OCI-LY3 (cell line): Measurements from ENCODE around the gene PPFIA3.

ENCODE experiments used
- H2AFZ ChIP-seq: fragments of 200-600, 300-600 bp; shearing (Covaris generic); 2 replicates; pipeline ENCODE4 v1.6.0; 2014; ENCODE audit warnings: antibody characterized with exemption, low read depth, low read length
- H3K27ac ChIP-seq: fragments of 200-600, 300-600 bp; sonication (generic); 2 replicates; pipeline ENCODE4 v1.5.1; 2014; ENCODE audit warnings: mild to moderate bottlenecking, low read length, moderate library complexity, mixed read lengths
- H3K27me3 ChIP-seq: fragments of 200-600, 300-600 bp; sonication (generic); 2 replicates; pipeline ENCODE4 v1.6.1; 2014; ENCODE audit warnings: low read depth, low read length, mixed read lengths
- H3K36me3 ChIP-seq: fragments of 200-600, 300-600 bp; sonication (generic); replicated peaks from 2 replicates; pipeline ENCODE3; 2014; ENCODE audit warnings: low read depth, low read length, mixed read lengths
- H3K4me1 ChIP-seq: fragments of 300-600, 200-600 bp; sonication (generic); 2 replicates; pipeline ENCODE4 v1.6.1; 2014; ENCODE audit warnings: low read length, mixed read lengths
- H3K4me2 ChIP-seq: fragments of 200-600, 300-600 bp; sonication (generic); 2 replicates; pipeline ENCODE4 v1.6.1; 2014; ENCODE audit warnings: low read length, mixed read lengths
- H3K4me3 ChIP-seq: fragments of 300-600, 200-600 bp; sonication (generic); 2 replicates; pipeline ENCODE4 v1.5.1; 2014; ENCODE audit warnings: antibody characterized with exemption, mild to moderate bottlenecking, low read length, moderate library complexity
- H3K79me2 ChIP-seq: fragments of 300-600, 200-600 bp; shearing (Covaris generic); 2 replicates; pipeline ENCODE4 v1.6.1; 2014; ENCODE audit warnings: mild to moderate bottlenecking, low read length, mixed read lengths
- H3K9ac ChIP-seq: fragments of 300-600, 200-600 bp; shearing (Covaris generic); 2 replicates; pipeline ENCODE4 v1.6.0; 2014; ENCODE audit warnings: mild to moderate bottlenecking, low read length, moderate library complexity
- H3K9me3 ChIP-seq: fragments of 200-600, 300-600 bp; shearing (Covaris generic); 2 replicates; pipeline ENCODE4 v1.6.1; 2014; ENCODE audit warnings: low read length, mixed read lengths; ENCODE audit not compliant: insufficient read depth
- H4K20me1 ChIP-seq: fragments of 200-600, 300-600 bp; sonication (generic); 2 replicates; pipeline ENCODE4 v1.6.1; 2016; ENCODE audit warnings: low read length, mixed read lengths; ENCODE audit not compliant: insufficient read depth
- EZH2phosphoT487 ChIP-seq: fragments of 200-600 bp; shearing (Covaris generic); IDR thresholded peaks from 2 replicates; pipeline ENCODE4 v1.6.1; 2018; ENCODE audit warnings: antibody characterized with exemption, mixed run types, low read depth
- TF ChIP-seq, protein P1 (sequence below): fragments of 200-600, 300-600 bp; sonication (generic); IDR thresholded peaks from 2 replicates; pipeline ENCODE4 v1.5.1; 2014; ENCODE audit warnings: antibody characterized with exemption, low read length, low read depth

PPFIA3 gene

DNA sequence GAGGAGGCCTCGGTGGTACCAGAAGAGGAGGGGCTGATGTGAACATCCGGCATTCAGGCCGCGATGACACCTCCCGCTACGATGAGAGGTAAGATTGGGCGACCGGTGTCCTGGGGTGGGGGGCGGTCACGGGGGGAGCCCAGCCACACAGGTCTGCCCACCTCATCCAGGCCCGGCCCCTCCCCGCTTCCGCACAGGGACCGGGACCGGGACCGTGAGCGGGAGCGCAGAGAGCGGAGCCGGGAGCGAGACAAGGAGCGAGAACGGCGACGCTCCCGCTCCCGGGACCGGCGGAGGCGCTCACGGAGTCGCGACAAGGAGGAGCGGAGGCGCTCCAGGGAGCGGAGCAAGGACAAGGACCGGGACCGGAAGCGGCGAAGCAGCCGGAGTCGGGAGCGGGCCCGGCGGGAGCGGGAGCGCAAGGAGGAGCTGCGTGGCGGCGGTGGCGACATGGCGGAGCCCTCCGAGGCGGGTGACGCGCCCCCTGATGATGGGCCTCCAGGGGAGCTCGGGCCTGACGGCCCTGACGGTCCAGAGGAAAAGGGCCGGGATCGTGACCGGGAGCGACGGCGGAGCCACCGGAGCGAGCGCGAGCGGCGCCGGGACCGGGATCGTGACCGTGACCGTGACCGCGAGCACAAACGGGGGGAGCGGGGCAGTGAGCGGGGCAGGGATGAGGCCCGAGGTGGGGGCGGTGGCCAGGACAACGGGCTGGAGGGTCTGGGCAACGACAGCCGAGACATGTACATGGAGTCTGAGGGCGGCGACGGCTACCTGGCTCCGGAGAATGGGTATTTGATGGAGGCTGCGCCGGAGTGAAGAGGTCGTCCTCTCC, 11.5 kb upstream of the PPFIA3 start:
- Histone ChIP-seq H3K4me3 (no peak overlapping the region), H3K4me1 (no peaks in the 10 kb centered on the region), H3K9ac (no peak overlapping the region), H3K27ac (no peak overlapping the region), H3K27me3 (no peaks in the 10 kb centered on the region), H4K20me1 (peaks cover 31% of the 10 kb centered on the region), H2AFZ (no peak overlapping the region), H3K9me3 (no peaks in the 10 kb centered on the region), H3K4me2 (no peak overlapping the region), H3K36me3 (peaks cover 66% of the 10 kb centered on the region), H3K79me2 (no peaks in the 10 kb centered on the region)
- TF ChIP-seq, protein P1, sequence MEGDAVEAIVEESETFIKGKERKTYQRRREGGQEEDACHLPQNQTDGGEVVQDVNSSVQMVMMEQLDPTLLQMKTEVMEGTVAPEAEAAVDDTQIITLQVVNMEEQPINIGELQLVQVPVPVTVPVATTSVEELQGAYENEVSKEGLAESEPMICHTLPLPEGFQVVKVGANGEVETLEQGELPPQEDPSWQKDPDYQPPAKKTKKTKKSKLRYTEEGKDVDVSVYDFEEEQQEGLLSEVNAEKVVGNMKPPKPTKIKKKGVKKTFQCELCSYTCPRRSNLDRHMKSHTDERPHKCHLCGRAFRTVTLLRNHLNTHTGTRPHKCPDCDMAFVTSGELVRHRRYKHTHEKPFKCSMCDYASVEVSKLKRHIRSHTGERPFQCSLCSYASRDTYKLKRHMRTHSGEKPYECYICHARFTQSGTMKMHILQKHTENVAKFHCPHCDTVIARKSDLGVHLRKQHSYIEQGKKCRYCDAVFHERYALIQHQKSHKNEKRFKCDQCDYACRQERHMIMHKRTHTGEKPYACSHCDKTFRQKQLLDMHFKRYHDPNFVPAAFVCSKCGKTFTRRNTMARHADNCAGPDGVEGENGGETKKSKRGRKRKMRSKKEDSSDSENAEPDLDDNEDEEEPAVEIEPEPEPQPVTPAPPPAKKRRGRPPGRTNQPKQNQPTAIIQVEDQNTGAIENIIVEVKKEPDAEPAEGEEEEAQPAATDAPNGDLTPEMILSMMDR, result no peak
- TF ChIP-seq EZH2phosphoT487, result no peak

- Histone ChIP-seq H3K4me2 (no peak overlapping the region), H3K4me3 (no peak overlapping the region), H3K4me1 (peaks cover 5% of the 10 kb centered on the region), H3K36me3 (peaks cover 55% of the 10 kb centered on the region), H3K27me3 (no peaks in the 10 kb centered on the region), H2AFZ (no peak overlapping the region), H3K27ac (no peak overlapping the region), H4K20me1 (peaks cover 28% of the 10 kb centered on the region), H3K9me3 (no peaks in the 10 kb centered on the region), H3K9ac (no peak overlapping the region), H3K79me2 (no peaks in the 10 kb centered on the region)
- TF ChIP-seq EZH2phosphoT487, result no peak
- TF ChIP-seq, protein P1, result no peak
These were observed 10.3 kb upstream of the PPFIA3 start for GRCh38 chr19:49109051-49109450.

DNA sequence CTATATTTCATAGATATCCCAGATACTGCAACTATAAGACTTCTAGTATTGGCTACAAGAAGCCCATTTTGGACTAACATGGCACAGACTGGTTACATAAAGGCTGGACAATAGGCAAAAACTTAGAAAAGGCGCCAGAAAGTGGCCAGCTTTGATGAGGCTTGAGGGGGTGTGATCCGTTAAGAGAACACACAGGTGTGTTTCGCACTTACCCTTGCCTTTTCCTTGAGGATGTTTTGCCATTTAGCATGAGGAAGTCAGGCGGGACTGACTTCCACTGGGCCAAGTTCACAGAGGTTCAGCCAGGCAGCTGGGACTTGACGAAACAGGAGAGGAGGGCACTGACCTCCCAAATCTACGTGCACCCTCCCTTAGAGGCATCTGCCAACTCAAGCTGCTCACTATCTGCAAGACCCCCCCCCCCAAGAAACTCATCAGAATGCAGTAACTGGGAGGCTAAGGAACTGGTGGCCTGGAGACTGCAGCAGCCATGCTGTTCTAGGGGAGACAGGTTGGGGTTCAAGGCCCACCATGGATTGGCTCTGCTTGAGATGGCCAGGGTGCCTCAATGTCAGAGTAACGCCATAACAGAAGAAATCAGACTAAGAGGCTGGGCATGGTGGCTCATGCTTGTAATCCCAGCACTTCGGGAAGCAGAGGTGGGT, 9.6 kb upstream of the PPFIA3 start:
- Histone ChIP-seq H3K79me2 (no peaks in the 10 kb centered on the region), H3K4me3 (no peak overlapping the region), H3K4me1 (peaks cover 5% of the 10 kb centered on the region), H3K36me3 (peaks cover 49% of the 10 kb centered on the region), H3K27ac (no peak overlapping the region), H3K9ac (no peak overlapping the region), H4K20me1 (peaks cover 25% of the 10 kb centered on the region), H2AFZ (no peak overlapping the region), H3K4me2 (no peak overlapping the region), H3K9me3 (no peaks in the 10 kb centered on the region), H3K27me3 (no peaks in the 10 kb centered on the region)
- no peak for TF ChIP-seq EZH2phosphoT487
- TF ChIP-seq, protein P1, result no peak

DNA sequence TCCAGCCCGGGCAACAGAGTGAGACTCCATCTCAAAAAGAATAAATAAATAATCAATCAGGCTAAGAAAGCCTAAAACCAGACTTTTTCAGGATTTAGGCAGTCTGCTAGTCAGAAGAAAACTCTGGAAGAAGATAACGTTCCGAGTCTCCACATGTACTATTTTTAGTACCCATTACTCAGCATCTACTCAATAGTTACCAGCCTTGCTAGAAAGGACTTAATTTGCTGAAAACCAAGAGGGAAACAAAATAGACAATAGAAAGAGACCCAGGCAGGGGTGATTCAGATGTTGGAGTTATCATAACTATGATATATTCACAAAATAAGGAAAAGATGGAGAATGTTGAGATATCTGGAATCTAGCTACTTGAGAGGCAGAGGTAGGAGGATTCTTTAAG, 8.8 kb upstream of the PPFIA3 start:
- H3K9me3 ChIP-seq, result no peaks in the 10 kb centered on the region
- H4K20me1 ChIP-seq, result peaks cover 25% of the 10 kb centered on the region
- H3K79me2 ChIP-seq, result no peaks in the 10 kb centered on the region
- H3K36me3 ChIP-seq, result peaks cover 44% of the 10 kb centered on the region
- no peak overlapping the region for H3K9ac ChIP-seq
- no peak overlapping the region for H3K4me3 ChIP-seq
- H3K27ac ChIP-seq, result no peak overlapping the region
- TF ChIP-seq EZH2phosphoT487, result no peak
- peaks cover 5% of the 10 kb centered on the region for H3K4me1 ChIP-seq
- no peak overlapping the region for H3K4me2 ChIP-seq
- no peak overlapping the region for H2AFZ ChIP-seq
- no peaks in the 10 kb centered on the region for H3K27me3 ChIP-seq
